Endodermal cell (in vitro differentiated cells): ENCODE results near the gene DPPA5. TPM values are rescaled to one million over a fixed set of nuclear protein-coding genes. Genes with fewer than 3 reads are reported as not detected.
A peak's percentile ranks its signal among the peaks of the same experiment; 100 is the strongest.
"Not testable (repeated sequence)": the region's sequence is repeated elsewhere in the genome, so short reads cannot be mapped to it uniquely, and the experiment has no call there.

Experiments used
- DNase-seq: peaks from one replicate; pipeline ENCODE4 v3.0.0-alpha.2; 2017
- H3K27ac ChIP-seq: 2 replicates; pipeline ENCODE4 v1.5.1; 2013; ENCODE audit warnings: mild to moderate bottlenecking, low read depth, low read length, moderate library complexity
- H3K27me3 ChIP-seq: 2 replicates; pipeline ENCODE4 v1.6.1; 2013; ENCODE audit warnings: mild to moderate bottlenecking, low read length, moderate library complexity; ENCODE audit not compliant: insufficient read depth, control insufficient read depth, poor library complexity, severe bottlenecking
- H3K36me3 ChIP-seq: 2 replicates; pipeline ENCODE4 v1.7.0; 2013; ENCODE audit warnings: mild to moderate bottlenecking, low read length, moderate library complexity; ENCODE audit not compliant: control insufficient read depth, insufficient read depth
- H3K4me1 ChIP-seq: one replicate; pipeline ENCODE4 v1.7.0; 2013; ENCODE audit warnings: low read length; ENCODE audit not compliant: control insufficient read depth, insufficient read depth
- H3K4me3 ChIP-seq: 2 replicates; pipeline ENCODE4 v1.5.1; 2013; ENCODE audit warnings: mild to moderate bottlenecking, low read length, moderate library complexity
- H3K9ac ChIP-seq: 2 replicates; pipeline ENCODE4 v1.6.1; 2013; ENCODE audit warnings: mild to moderate bottlenecking, low read length, moderate library complexity; ENCODE audit not compliant: poor library complexity, severe bottlenecking; ENCODE audit errors: extremely low read depth
- H3K9me3 ChIP-seq: 2 replicates; pipeline ENCODE4 v1.6.1; 2013; ENCODE audit warnings: mild to moderate bottlenecking, low read length, moderate library complexity; ENCODE audit not compliant: control insufficient read depth
- H3K27ac Mint-ChIP-seq: 2 replicates; pipeline ENCODE4 v1.8.0; 2020; ENCODE audit warnings: mixed read lengths
- H3K27me3 Mint-ChIP-seq: 2 replicates; pipeline ENCODE4 v1.8.0; 2021; ENCODE audit warnings: mild to moderate bottlenecking, mixed read lengths; ENCODE audit not compliant: insufficient read depth
- H3K36me3 Mint-ChIP-seq: 2 replicates; pipeline ENCODE4 v1.8.0; 2020; ENCODE audit warnings: low read depth, mixed read lengths
- H3K4me1 Mint-ChIP-seq: 2 replicates; pipeline ENCODE4 v1.8.0; 2020; ENCODE audit warnings: mixed read lengths
- H3K4me3 Mint-ChIP-seq: 2 replicates; pipeline ENCODE4 v1.8.0; 2020; ENCODE audit warnings: mild to moderate bottlenecking, moderate library complexity, mixed read lengths
- H3K9me3 Mint-ChIP-seq: 2 replicates; pipeline ENCODE4 v1.8.0; 2020; ENCODE audit warnings: mild to moderate bottlenecking, mixed read lengths
- WGBS, 2 experiments: methylation state at CpG; one replicate each; pipeline versions ENCODE4 v1.1.5 to v1.1.7; 2013; ENCODE audit warnings: missing lambda C conversion rate in 2 of 2, mixed read lengths in 1 of 2; ENCODE audit not compliant: insufficient coverage in 1 of 2, insufficient read length in 1 of 2; 5-methylcytosine and 5-hydroxymethylcytosine counted together
- total RNA-seq, 2 donors: library from RNA; stranded (reverse); fragmentation: NEBNext Ultra II Directional in 1 of 2; extraction: Animal tissue kit (Norgen Biotek cat#: 25700) in 1 of 2; gene quantifications; 2 replicates in 1 of 2; 3 replicates in 1 of 2; pipeline ENCODE4 v1.2.1, GENCODE V29; 2021
- TF ChIP-seq, protein P1 (sequence below): fragments of 200-600 bp; sonication (generic); conservative IDR thresholded peaks from 2 replicates; pipeline ENCODE4 v1.5.0; 2021; ENCODE audit warnings: antibody characterized with exemption, mild to moderate bottlenecking

Gene DPPA5
- total RNA-seq, 2 donors from 2014 or later, result not detected

DNA sequence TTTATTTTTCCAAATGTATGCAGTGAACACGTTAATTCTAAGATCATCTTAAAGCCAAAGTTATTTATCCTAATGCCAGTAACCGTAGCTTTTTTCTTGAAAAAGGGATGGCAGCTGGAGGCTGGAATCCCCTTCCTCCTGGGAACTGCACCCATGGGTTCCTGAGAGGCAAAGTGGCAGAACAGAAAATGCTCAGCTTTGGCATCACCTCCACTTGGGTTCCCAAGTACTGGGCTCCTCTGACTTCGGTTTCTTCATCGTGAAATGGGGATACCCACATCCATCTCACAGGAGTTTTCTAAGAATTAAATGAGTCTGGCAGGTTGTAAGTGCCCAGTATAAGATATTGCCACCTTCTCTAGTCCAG lies 34.3 kb upstream of the DPPA5 start:
- H3K36me3 ChIP-seq, result no peaks in the 10 kb centered on the region

DNA sequence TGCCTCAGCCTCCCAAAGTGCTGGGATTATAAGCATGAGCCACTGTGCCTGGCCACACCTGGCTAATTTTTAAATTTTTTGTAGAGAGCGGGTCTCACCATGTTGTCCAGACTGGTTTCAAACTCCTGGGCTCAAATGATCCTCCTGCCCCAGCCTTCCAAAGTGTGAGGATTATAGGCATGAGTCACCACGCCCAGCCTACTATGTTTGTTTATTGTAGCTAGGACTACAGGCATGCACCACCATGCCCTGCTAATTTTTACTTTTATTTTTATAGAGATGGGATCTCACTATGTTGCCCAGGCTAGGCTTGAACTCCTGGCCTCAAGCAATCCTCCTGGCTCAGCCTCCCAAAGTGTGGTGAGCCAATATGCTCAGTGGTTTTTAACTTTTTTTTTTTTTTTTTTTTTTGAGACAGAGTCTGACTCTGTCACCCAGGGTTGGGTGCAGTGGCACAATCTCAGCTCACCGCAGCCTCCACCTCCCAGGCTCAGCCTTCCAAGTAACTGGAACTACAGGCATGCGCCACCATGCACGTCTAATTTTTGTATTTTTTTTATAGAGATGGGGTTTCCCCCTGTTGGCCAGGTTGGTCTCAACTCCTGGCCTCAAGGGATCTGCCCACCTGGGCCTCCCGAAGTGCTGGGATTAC lies 28.5 kb upstream of the DPPA5 start:
- H3K9me3 ChIP-seq, result no peaks in the 10 kb centered on the region
- H3K36me3 ChIP-seq, result no peaks in the 10 kb centered on the region
- no peak overlapping the region for H3K27ac Mint-ChIP-seq
- H3K27me3 Mint-ChIP-seq, result no peaks in the 10 kb centered on the region
- no peak overlapping the region for H3K4me3 Mint-ChIP-seq
- no peaks in the 10 kb centered on the region for H3K4me1 ChIP-seq
- TF ChIP-seq, protein P1, sequence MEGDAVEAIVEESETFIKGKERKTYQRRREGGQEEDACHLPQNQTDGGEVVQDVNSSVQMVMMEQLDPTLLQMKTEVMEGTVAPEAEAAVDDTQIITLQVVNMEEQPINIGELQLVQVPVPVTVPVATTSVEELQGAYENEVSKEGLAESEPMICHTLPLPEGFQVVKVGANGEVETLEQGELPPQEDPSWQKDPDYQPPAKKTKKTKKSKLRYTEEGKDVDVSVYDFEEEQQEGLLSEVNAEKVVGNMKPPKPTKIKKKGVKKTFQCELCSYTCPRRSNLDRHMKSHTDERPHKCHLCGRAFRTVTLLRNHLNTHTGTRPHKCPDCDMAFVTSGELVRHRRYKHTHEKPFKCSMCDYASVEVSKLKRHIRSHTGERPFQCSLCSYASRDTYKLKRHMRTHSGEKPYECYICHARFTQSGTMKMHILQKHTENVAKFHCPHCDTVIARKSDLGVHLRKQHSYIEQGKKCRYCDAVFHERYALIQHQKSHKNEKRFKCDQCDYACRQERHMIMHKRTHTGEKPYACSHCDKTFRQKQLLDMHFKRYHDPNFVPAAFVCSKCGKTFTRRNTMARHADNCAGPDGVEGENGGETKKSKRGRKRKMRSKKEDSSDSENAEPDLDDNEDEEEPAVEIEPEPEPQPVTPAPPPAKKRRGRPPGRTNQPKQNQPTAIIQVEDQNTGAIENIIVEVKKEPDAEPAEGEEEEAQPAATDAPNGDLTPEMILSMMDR, result peak; percentile 14
- DNase-seq, result no peak
- H3K9ac ChIP-seq, result no peak overlapping the region
- H3K36me3 Mint-ChIP-seq, result no peaks in the 10 kb centered on the region
- no peak overlapping the region for H3K4me3 ChIP-seq
- no peak overlapping the region for H3K27ac ChIP-seq
- H3K9me3 Mint-ChIP-seq, result no peaks in the 10 kb centered on the region
- 85 to 93% methylated on average over 2 to 6 of the region's 6 CpGs for WGBS, 2 experiments
- no peaks in the 10 kb centered on the region for H3K4me1 Mint-ChIP-seq
- H3K27me3 ChIP-seq, result no peaks in the 10 kb centered on the region

More for the DNA sequence above, 34.3 kb upstream of the DPPA5 start:
- Histone ChIP-seq H3K27me3 (no peaks in the 10 kb centered on the region), H3K4me3 (peak overlapping the region; percentile 86), H3K27ac (no peak overlapping the region), H3K4me1 (no peaks in the 10 kb centered on the region), H3K9ac (no peak overlapping the region), H3K9me3 (no peaks in the 10 kb centered on the region)
- 53 to 100% methylated on average over 2 to 4 of the region's 4 CpGs for WGBS, 2 experiments
- Mint-ChIP-seq H3K27me3 (peaks cover 4% of the 10 kb centered on the region), H3K9me3 (no peaks in the 10 kb centered on the region), H3K27ac (no peak overlapping the region), H3K36me3 (no peaks in the 10 kb centered on the region), H3K4me3 (peak overlapping the region; percentile 73), H3K4me1 (peaks cover 2% of the 10 kb centered on the region)
- TF ChIP-seq, protein P1, result no peak
- DNase-seq, result no peak

DNA sequence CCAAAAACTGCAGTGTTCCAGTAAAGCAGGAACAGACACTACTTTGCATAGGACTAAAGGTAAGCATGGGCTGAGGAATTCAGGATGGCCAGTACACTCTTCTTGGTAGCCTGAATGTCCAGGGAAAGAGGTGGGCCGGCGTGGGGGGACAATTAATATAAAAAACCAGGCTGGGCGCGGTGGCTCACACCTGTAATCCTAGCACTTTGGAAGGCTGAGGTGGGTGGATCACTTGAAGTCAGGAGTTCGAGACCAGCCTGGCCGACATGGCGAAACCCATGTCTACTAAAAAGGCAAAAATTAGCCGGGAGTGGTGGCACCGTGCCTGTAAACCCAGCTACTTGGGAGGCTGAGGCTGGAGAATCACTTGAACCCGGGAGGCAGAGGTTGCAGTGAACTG lies 27.5 kb upstream of the DPPA5 start:
- 92 to 93% methylated on average over 8 to 10 of the region's 10 CpGs for WGBS, 2 experiments
- not testable (repeated sequence) for H3K4me3 Mint-ChIP-seq, H3K27ac ChIP-seq, H3K9me3 Mint-ChIP-seq, H3K4me1 ChIP-seq, H3K4me1 Mint-ChIP-seq, DNase-seq, H3K27ac Mint-ChIP-seq, H3K27me3 Mint-ChIP-seq, H3K36me3 Mint-ChIP-seq, H3K36me3 ChIP-seq, H3K27me3 ChIP-seq, H3K9me3 ChIP-seq, H3K4me3 ChIP-seq, H3K9ac ChIP-seq

DNA sequence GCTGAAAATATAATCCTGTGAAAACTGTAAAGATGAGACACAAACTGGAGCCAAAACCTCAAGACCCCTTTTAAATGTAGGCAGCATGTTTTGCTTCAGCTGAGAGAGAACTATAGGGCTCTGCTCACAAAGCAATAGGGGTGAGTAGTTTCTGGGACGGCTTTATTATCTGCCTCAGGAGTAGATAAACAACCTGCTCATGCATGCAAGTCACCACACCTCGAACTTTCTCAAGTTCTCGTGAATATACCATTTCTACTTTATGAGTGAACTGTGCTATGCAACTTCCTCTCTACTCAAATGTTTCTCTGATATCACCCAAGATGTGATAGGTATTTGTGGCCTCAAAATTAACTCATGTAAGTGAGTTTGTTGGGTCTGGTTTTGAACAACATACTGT lies 23.1 kb upstream of the DPPA5 start:
- 93 to 100% methylated on average over 1 to 3 of the region's 3 CpGs for WGBS, 2 experiments
- H3K9me3 ChIP-seq, result peaks cover 4% of the 10 kb centered on the region
- Mint-ChIP-seq H3K36me3 (no peaks in the 10 kb centered on the region), H3K27ac (no peak overlapping the region), H3K4me3 (no peak overlapping the region), H3K27me3 (no peaks in the 10 kb centered on the region), H3K9me3 (peaks cover 5% of the 10 kb centered on the region), H3K4me1 (no peaks in the 10 kb centered on the region)
- no peak overlapping the region for H3K9ac ChIP-seq
- DNase-seq, result no peak
- no peaks in the 10 kb centered on the region for H3K36me3 ChIP-seq
- no peaks in the 10 kb centered on the region for H3K27me3 ChIP-seq
- no peak overlapping the region for H3K4me3 ChIP-seq
- TF ChIP-seq, protein P1, result no peak
- H3K4me1 ChIP-seq, result no peaks in the 10 kb centered on the region
- no peak overlapping the region for H3K27ac ChIP-seq
